HepG2 (cell line): ENCODE data around the gene NPB. TPM values are rescaled to one million over a fixed set of nuclear protein-coding genes. Genes with fewer than 3 reads are reported as not detected.

Experiments used
- ATRX ChIP-seq: sonication (generic); formaldehyde crosslinking; IDR thresholded peaks from 2 replicates; pipeline ENCODE4 v1.4.0; 2020; ENCODE audit warnings: missing genetic modification reagents, borderline replicate concordance
- CAMTA2 ChIP-seq: sonication (generic); formaldehyde crosslinking; IDR thresholded peaks from 2 replicates; pipeline ENCODE4 v1.4.0; 2020; ENCODE audit warnings: mild to moderate bottlenecking, missing genetic modification reagents, borderline replicate concordance
- CHD4 ChIP-seq: fragments of 200-600 bp; sonication (generic); IDR thresholded peaks from 2 replicates; pipeline ENCODE4 v1.7.0; 2017; ENCODE audit warnings: mild to moderate bottlenecking, low read length, borderline replicate concordance
- CREBL2 ChIP-seq: sonication (generic); formaldehyde crosslinking; IDR thresholded peaks from 2 replicates; pipeline ENCODE4 v1.8.1; 2023; ENCODE audit warnings: missing genetic modification reagents, mild to moderate bottlenecking, borderline replicate concordance
- ELF1 ChIP-seq: sonication (generic); formaldehyde crosslinking; IDR thresholded peaks from 2 replicates; pipeline ENCODE4 v1.4.0; 2020; ENCODE audit warnings: missing genetic modification reagents
- GTF3A ChIP-seq: sonication (generic); formaldehyde crosslinking; conservative IDR thresholded peaks from 2 replicates; pipeline ENCODE4 v1.4.0; 2020; ENCODE audit warnings: mild to moderate bottlenecking, missing genetic modification reagents
- HNRNPUL1 ChIP-seq: fragments of 200-400 bp; formaldehyde crosslinking; IDR thresholded peaks from 2 replicates; pipeline ENCODE4 v1.6.1; 2017; ENCODE audit warnings: low read depth, mild to moderate bottlenecking, low read length, moderate library complexity
- KDM6A ChIP-seq: IDR thresholded peaks from 2 replicates; pipeline ENCODE4 v1.6.1; 2016; ENCODE audit warnings: low read depth
- MXD4 ChIP-seq: IDR thresholded peaks from 2 replicates; pipeline ENCODE4 v1.6.1; 2016; ENCODE audit warnings: mild to moderate bottlenecking, missing biosample characterization, missing genetic modification reagents
- NR1H2 ChIP-seq: sonication (generic); formaldehyde crosslinking; IDR thresholded peaks from 2 replicates; pipeline ENCODE4 v1.8.1; 2022; ENCODE audit warnings: low read depth, missing genetic modification reagents, borderline replicate concordance
- PBX2 ChIP-seq: IDR thresholded peaks from 2 replicates; pipeline ENCODE4 v1.6.1; 2016; ENCODE audit warnings: control low read depth
- PBX3 ChIP-seq: sonication (generic); formaldehyde crosslinking; IDR thresholded peaks from 2 replicates; pipeline ENCODE4 v1.8.1; 2023; ENCODE audit warnings: missing genetic modification reagents, inconsistent platforms, borderline replicate concordance
- POGZ ChIP-seq: sonication (generic); formaldehyde crosslinking; IDR thresholded peaks from 2 replicates; pipeline ENCODE4 v1.4.0; 2020; ENCODE audit warnings: mild to moderate bottlenecking, missing genetic modification reagents
- POLR2AphosphoS5 ChIP-seq: IDR thresholded peaks from 2 replicates; pipeline ENCODE4 v1.6.1; 2012; ENCODE audit warnings: low read depth, low read length
- TRAFD1 ChIP-seq: sonication (generic); formaldehyde crosslinking; IDR thresholded peaks from 2 replicates; pipeline ENCODE4 v1.5.1; 2020; ENCODE audit warnings: missing genetic modification reagents, mild to moderate bottlenecking, borderline replicate concordance
- ZNF12 ChIP-seq: sonication (generic); formaldehyde crosslinking; IDR thresholded peaks from 2 replicates; pipeline ENCODE4 v1.5.0; 2020; ENCODE audit warnings: missing genetic modification reagents
- ZNF296 ChIP-seq: sonication (generic); formaldehyde crosslinking; conservative IDR thresholded peaks from 2 replicates; pipeline ENCODE4 v1.5.0; 2020; ENCODE audit warnings: mild to moderate bottlenecking, missing genetic modification reagents
- ZNF331 ChIP-seq: sonication (generic); formaldehyde crosslinking; IDR thresholded peaks from 2 replicates; pipeline ENCODE4 v1.4.0; 2020; ENCODE audit warnings: missing genetic modification reagents
- ZNF446 ChIP-seq: sonication (generic); formaldehyde crosslinking; IDR thresholded peaks from 2 replicates; pipeline ENCODE4 v1.5.0; 2020; ENCODE audit warnings: mild to moderate bottlenecking, missing genetic modification reagents
- ZNF574 ChIP-seq: sonication (generic); formaldehyde crosslinking; IDR thresholded peaks from 2 replicates; pipeline ENCODE4 v1.4.0; 2020; ENCODE audit warnings: missing genetic modification reagents
- ZNF839 ChIP-seq: sonication (generic); formaldehyde crosslinking; IDR thresholded peaks from 2 replicates; pipeline ENCODE4 v1.4.0; 2020; ENCODE audit warnings: missing genetic modification reagents, mild to moderate bottlenecking, borderline replicate concordance
- ZNF883 ChIP-seq: sonication (generic); formaldehyde crosslinking; IDR thresholded peaks from 2 replicates; pipeline ENCODE4 v1.5.1; 2020; ENCODE audit warnings: mild to moderate bottlenecking, missing genetic modification reagents; ENCODE audit errors: not compliant biosample characterization
- polyA plus RNA-seq, 8 experiments: library from polyadenylated mRNA; depleted of rRNA in 3 of 8; stranded (reverse) in 7 of 8; unstranded in 1 of 8; fragments of >200 nt; fragmentation: Illumina TruSeq in 4 of 8; extraction: Trizol in 4 of 8; gene quantifications; 2 replicates each; pipeline versions ENCODE4 v1.2.1 to v1.2.3, GENCODE V29; 2011 to 2016; ENCODE audit warnings: low read depth in 4 of 8, missing spikeins in 1 of 8, mixed read lengths in 1 of 8; ENCODE audit not compliant: insufficient read depth in 1 of 8
- total RNA-seq, 5 experiments: library from RNA; depleted of rRNA; stranded (reverse); fragments of >200 nt; fragmentation: Illumina TruSeq; extraction: Trizol; gene quantifications; 2 replicates each; pipeline ENCODE4 v1.2.3, GENCODE V29; 2016; ENCODE audit warnings: low read depth in 1 of 5

The NPB gene
- total and polyA plus RNA-seq, 2 of the 13 experiments (the other 11 are each of a cell fraction or from before 2014, with no cell fraction given), result 0.11 to 0.93 TPM

GRCh38 chr17:81869221-81870130 is 32.6 kb upstream of the NPB start (continued):
- TF ChIP-seq PBX2 (CRISPR knock-in tag) (no peak), ZNF296 (CRISPR knock-in tag) (no peak), HNRNPUL1 (no peak), GTF3A (CRISPR knock-in tag) (0 out of 2 replicates have a peak, but pooled peaks have one; percentile 26), ZNF574 (0 out of 2 replicates have a peak, but pooled peaks have one; percentile 6), NR1H2 (CRISPR knock-in tag) (0 out of 2 replicates have a peak, but pooled peaks have one; percentile 12), POLR2AphosphoS5 (no peak; the same call in 1 of the 2 replicates), ZNF839 (no peak), ELF1 (CRISPR knock-in tag) (no peak), CAMTA2 (peak; percentile 15; the same call in 1 of the 2 replicates), TRAFD1 (CRISPR knock-in tag) (no peak), CREBL2 (no peak), ZNF883 (CRISPR knock-in tag) (no peak), ZNF446 (no peak; the same call in 1 of the 2 replicates), KDM6A (CRISPR knock-in tag) (no peak), POGZ (CRISPR knock-in tag) (0 out of 2 replicates have a peak, but pooled peaks have one; percentile 12), MXD4 (no peak), ZNF12 (CRISPR knock-in tag) (no peak), CHD4 (0 out of 2 replicates have a peak, but pooled peaks have one; percentile 49), ZNF331 (CRISPR knock-in tag) (no peak), ATRX (no peak), PBX3 (CRISPR knock-in tag) (0 out of 2 replicates have a peak, but pooled peaks have one; percentile 35)
